H7 (cell line): ENCODE results near the gene CTAGE1. TPM values are rescaled to one million over a fixed set of nuclear protein-coding genes. Genes with fewer than 3 reads are reported as not detected.
"Not testable (repeated sequence)": the region's sequence is repeated elsewhere in the genome, so short reads cannot be mapped to it uniquely, and the experiment has no call there.

Experiments used
- DNase-seq: peaks from one replicate; pipeline ENCODE4 v3.0.0; 2012
- H3K27me3 ChIP-seq: 2 replicates; pipeline ENCODE4 v1.6.0; 2011; ENCODE audit warnings: mild to moderate bottlenecking, low read length; ENCODE audit not compliant: control insufficient read depth, insufficient read depth
- H3K36me3 ChIP-seq: replicated peaks from 2 replicates; pipeline ENCODE4 v1.5.1; 2011; ENCODE audit warnings: low read length; ENCODE audit not compliant: control insufficient read depth, insufficient read depth
- H3K4me3 ChIP-seq: 2 replicates; pipeline ENCODE4 v1.5.1; 2011; ENCODE audit warnings: low read depth, mild to moderate bottlenecking, control low read depth, low read length, moderate library complexity; ENCODE audit not compliant: insufficient read depth
- total RNA-seq: library from RNA; depleted of rRNA; stranded (reverse); fragments of >200 nt; shearing (Covaris generic); gene quantifications from 2 replicates; pipeline ENCODE4 v1.2.3, GENCODE V29; 2014

CTAGE1 gene
- total RNA-seq, 1 experiment from 2014 or later, result not detected

DNA sequence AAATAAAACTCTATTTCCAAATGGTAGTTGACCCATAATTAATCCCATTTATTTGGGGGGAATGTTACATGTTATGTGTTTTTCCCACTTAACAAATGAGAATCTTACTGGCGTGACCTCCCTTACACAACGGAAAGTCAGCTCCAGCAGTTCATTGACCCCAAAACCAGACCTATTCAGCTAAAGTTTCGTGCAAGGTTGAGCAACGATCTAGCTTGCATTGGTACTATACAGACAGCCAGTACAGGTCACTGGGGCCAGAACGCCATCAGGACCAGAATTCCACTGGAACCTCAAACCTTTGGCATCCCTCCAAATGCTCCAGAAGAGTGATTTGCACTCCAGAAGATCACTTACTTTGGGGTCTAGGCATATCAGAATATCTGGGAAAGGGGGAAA, 6.8 kb upstream of the CTAGE1 start:
- H3K36me3 ChIP-seq, result no peaks in the 10 kb centered on the region
- DNase-seq, result no peak
- no peak overlapping the region for H3K4me3 ChIP-seq
- no peaks in the 10 kb centered on the region for H3K27me3 ChIP-seq

DNA sequence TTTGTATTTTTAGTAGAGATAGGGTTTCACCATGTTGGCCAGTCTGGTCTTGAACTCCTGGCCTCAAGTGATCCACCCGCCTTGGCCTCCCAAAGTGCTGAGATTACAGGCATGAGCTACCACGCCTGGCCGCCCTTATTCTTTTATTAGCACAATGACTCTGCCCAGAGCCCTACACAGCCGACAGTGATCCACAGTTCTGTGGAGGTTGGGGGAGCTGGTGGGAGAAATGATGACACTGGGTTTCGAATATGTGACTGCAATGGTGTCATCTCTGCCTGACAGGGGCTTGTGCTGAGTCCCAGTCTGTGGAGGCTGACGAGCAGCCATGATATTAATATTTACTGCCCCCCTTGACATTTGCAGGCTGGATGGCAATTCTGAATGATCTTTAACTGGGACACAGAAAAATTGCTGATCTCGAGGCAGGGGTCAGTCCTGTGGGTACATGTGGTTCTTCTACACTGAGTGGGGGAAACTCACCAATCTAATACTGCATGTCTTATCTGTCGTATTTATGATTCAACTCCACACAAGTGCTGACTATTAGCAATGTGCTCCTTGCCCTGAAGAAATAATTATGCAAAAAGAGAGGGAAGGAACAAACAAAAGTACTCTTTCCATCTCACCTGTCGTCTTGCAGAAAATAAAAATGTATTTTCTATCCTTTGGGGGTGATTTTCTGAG, 6.3 kb upstream of the CTAGE1 start:
- H3K36me3 ChIP-seq, result no peaks in the 10 kb centered on the region
- no peak for DNase-seq
- H3K4me3 ChIP-seq, result no peak overlapping the region
- H3K27me3 ChIP-seq, result no peaks in the 10 kb centered on the region

DNA sequence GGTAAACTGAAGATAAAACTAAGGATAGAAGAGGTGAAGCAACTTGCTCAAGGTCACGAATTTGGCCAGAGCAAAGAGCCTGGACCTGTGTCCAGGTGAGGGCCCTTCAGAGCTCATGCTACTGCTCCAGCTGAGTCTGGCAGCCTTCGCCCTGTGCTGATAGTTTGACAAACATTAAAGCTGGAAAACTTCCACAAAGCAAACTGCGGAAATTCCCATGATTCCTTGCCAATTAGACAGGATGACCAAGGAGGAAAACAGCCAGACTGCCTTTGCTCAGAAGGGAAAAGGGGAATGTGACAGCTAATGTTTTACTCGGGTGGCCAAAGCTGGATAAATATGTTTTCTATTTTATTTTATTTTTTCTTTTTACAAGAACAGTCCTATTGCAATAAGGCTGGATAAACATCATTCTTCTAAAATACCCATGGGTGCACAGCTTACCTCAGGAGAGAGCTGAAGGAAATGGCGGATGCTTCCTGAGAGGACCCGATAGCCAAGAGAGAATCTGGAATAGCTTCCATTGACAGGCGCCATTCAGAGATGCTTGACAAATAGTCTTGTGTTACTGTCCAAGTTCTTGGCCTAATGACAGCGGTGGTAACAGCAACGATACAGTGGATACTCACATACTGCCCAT, 5.3 kb upstream of the CTAGE1 start:
- no peaks in the 10 kb centered on the region for H3K27me3 ChIP-seq
- H3K4me3 ChIP-seq, result no peak overlapping the region
- no peak for DNase-seq
- H3K36me3 ChIP-seq, result no peaks in the 10 kb centered on the region

DNA sequence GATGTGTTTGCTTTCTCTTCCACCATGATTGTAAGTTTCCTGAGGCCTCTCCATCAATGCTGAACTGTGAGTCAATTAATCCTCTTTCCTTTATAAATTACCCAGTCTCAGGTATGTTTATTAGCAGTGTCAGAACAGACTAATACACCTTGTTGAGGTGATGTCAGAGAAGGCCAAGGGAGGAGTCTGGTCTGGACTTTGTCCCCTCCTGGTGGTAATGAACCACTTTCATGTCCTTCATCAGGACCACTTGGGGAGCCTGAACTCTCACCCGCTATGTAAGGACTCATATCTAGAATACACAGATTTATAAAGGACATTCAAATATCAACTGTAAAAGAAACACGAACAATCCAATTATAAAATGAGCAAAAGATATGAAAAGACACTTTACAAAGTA, 2.9 kb upstream of the CTAGE1 start:
- H3K27me3 ChIP-seq, result no peaks in the 10 kb centered on the region
- no peaks in the 10 kb centered on the region for H3K36me3 ChIP-seq
- H3K4me3 ChIP-seq, result no peak overlapping the region
- no peak for DNase-seq

DNA sequence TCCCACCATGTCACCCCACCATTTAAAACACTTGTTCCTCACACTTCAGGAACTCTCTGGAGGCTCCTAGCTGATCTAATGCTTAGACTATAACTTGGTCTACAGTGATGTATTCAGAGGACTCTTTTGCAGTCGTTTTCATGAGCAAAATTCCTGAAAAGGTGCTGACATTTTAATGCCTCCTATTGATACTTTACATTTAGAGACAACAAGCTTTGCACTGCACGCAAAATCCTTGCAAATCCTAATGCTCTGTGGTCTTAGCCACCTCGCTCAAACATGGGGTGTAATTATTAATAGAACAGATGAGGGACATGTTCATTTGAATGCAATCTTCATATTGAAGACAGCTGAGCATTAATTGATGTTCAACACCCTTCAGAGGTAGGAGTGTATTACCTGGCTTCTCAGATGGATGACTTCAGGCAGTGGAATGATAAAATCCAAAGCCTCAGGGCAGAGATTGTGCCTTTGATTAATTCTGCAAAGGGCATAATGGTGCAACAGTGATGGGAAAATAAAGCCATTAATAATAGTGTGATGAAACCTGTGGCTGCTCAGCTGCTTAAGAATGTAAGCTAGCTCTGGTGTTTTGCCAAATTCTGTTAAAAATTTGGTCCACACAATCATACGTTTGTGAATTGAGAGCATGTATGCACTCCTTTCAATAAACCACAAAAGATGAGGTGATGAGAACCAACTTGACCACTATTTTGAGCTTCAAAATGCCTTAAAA, 5.4 kb downstream of the CTAGE1 start:
- H3K36me3 ChIP-seq, result no peaks in the 10 kb centered on the region

DNA sequence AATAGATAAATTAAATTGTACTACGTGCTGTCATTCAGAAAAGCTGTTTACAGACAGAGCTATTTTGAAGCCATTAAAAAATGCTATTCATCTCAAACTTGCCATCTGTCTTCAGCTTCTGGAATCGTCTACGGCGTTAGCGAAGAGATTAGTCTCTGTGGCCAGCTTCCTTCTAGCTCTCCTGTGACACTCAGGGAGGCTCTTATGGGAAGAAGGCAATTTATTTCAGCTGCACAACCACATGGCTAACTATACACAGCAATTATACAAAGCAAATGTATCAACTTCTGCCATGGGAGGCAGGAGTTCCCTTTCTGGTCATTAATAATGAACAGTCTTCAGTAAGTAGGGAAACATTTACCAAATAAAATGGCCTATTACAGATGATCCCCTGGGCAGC, 6.3 kb downstream of the CTAGE1 start:
- no peaks in the 10 kb centered on the region for H3K36me3 ChIP-seq
- DNase-seq, result no peak
- H3K4me3 ChIP-seq, result no peak overlapping the region
- no peaks in the 10 kb centered on the region for H3K27me3 ChIP-seq

More for the DNA sequence above, 5.4 kb downstream of the CTAGE1 start:
- H3K27me3 ChIP-seq, result no peaks in the 10 kb centered on the region
- H3K4me3 ChIP-seq, result no peak overlapping the region
- DNase-seq, result no peak

DNA sequence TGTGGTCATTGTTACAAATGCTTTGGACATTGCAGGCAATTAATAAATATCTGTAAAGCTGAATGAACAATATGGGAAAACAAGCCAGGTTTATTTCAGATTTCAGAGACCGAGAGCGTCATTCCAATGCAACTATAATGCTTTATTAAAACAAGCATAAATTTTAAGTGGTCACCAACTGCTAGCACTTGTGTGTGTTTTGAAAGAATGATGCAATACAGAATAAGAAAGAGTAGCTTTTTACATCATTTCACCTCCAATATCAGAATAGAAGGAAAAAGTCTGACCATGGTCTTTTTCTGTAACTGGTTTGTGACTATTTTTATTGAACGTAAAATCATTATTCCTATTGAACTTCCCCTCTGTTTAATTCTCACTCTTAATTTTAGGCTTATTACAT, 7.6 kb downstream of the CTAGE1 start:
- no peak overlapping the region for H3K4me3 ChIP-seq
- no peak for DNase-seq
- H3K36me3 ChIP-seq, result no peaks in the 10 kb centered on the region
- H3K27me3 ChIP-seq, result no peaks in the 10 kb centered on the region

DNA sequence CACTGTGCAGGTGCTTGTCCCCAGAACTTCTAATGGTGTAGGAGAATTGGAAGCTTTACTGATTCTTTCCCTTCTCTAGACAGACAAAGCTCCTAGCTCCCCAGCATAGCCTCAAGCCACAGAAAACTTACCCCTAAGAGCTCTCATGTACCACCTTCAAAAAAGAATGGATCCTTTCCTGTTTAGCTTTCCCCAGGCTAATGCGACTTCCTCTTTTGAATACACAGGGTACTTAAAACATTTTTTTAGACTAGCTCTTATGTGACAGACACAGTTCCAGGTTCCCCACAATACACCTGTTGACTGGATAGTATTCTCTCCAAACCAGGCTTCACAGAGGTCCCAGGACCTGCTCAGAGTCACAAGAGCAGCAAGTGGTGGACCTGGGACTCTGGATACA, 8.3 kb downstream of the CTAGE1 start:
- Histone ChIP-seq H3K4me3 (no peak overlapping the region), H3K36me3 (no peaks in the 10 kb centered on the region), H3K27me3 (no peaks in the 10 kb centered on the region)
- DNase-seq, result no peak

DNA sequence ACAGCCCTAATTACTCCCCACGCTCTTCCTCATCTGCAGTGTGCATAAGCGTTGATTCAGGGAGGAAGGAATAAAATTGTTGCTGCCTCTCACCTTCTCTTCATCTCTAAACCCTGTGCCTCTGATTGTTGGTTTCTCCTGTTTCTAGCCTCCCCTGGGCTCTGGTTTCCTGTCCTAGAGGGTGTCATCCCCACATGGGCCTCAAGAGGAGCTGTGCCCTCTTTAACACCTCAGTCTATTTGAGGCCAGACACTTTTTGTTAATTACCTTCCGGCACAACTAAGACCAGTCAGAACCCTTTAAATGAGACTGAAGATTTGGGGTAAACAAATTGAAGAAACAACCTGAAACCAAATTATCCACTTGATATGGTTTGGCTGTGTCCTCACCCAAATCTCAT, 9.7 kb downstream of the CTAGE1 start:
- DNase-seq, result no peak
- Histone ChIP-seq H3K27me3 (no peaks in the 10 kb centered on the region), H3K4me3 (no peak overlapping the region), H3K36me3 (no peaks in the 10 kb centered on the region)

DNA sequence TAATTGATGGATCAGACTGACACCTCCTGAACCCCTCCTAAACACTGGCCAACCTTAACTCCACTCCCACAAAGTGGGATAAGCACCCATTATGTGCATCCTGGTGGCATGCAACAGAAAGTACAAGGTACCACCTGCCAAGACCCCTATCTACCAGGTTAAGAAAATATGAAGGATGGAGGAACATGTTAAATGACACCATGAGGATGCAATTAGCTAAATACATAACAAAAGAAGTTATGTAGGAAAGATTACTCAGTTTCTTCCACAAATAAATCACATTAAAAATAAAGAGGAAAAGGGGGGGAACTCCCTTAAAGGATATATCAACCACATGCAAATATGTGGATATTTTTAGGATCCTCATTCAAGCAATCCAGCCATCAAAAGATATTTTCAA, 12.6 kb downstream of the CTAGE1 start:
- H3K27me3 ChIP-seq, result no peaks in the 10 kb centered on the region
- H3K36me3 ChIP-seq, result no peaks in the 10 kb centered on the region
- no peak for DNase-seq
- no peak overlapping the region for H3K4me3 ChIP-seq

DNA sequence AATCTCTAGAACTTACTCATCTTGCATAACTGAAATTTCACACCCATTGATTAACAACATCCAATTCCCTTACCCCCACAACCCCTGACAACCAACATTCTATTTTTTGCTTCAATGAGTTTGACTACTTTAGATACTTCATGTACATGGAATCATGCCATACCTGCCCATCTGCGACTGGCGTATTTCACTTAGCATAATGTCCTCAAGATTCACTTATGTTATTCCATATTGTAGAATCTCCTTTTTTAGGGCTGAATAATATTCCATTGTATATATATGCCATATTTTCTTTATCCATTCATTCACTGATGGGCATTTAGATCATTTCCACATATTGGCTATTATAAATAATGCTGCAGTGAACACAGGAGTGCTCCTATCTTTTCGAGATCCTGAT, 13.8 kb downstream of the CTAGE1 start:
- Histone ChIP-seq H3K36me3 (no peaks in the 10 kb centered on the region), H3K4me3 (no peak overlapping the region), H3K27me3 (no peaks in the 10 kb centered on the region)
- no peak for DNase-seq

DNA sequence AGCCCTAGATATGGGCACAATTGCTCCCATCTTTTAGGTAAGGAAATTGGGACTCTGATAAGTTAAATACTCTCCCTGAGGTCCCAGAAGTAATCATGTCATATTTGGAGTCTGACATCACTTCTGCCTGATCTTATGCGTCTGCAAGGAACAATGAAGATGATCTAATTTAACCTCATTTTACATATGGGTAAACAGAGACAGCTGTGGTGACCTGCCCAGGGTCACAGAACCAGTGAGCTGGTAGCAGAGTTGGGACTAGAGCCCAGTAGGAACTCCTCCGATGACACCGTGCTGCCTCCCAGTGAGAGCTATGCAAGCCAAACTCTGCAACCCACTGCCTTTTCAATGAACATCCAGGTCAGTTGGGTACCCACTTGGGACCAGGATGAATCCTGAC, 17.8 kb downstream of the CTAGE1 start:
- Histone ChIP-seq H3K27me3 (no peaks in the 10 kb centered on the region), H3K4me3 (no peak overlapping the region), H3K36me3 (no peaks in the 10 kb centered on the region)
- DNase-seq, result no peak

DNA sequence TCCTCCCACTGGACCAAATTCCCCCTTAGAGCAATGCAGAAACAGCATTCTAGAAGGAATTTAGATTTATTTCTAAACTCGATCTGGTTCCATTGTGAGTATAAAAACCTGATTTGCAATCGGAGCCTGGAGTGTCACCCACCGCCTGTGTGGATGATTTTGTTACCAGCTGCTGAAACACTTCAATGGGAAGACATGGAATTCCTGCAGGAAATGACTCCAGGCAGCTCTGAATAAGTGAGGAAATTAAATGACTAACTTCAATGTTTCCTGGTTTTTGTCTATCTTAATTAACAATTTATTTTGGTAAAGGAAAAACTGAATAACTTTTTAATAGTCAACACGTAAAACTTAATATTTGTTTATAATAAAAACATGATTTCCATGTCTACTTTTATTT, 19.3 kb downstream of the CTAGE1 start:
- Histone ChIP-seq H3K4me3 (no peak overlapping the region), H3K36me3 (no peaks in the 10 kb centered on the region), H3K27me3 (no peaks in the 10 kb centered on the region)
- no peak for DNase-seq

DNA sequence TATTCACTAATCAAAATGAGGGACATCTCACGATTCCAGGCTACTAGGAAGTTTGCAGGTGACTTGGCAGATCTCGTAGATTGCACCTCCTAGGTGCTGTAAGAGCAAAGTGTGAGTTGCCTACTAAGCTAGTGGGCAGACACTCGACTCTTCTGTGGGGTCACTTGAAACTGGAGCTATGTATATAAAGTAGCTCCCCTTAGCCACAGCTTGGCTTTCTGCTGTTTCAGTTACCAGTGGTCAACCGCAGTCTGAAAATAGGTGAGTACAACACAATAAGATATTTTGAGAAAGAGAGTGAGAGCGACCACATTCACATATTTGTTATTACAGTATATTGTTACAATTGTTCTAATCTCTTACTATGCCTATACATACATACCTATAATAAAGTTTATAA, 23.3 kb downstream of the CTAGE1 start:
- no peak overlapping the region for H3K4me3 ChIP-seq
- no peaks in the 10 kb centered on the region for H3K36me3 ChIP-seq
- no peaks in the 10 kb centered on the region for H3K27me3 ChIP-seq
- DNase-seq, result no peak

DNA sequence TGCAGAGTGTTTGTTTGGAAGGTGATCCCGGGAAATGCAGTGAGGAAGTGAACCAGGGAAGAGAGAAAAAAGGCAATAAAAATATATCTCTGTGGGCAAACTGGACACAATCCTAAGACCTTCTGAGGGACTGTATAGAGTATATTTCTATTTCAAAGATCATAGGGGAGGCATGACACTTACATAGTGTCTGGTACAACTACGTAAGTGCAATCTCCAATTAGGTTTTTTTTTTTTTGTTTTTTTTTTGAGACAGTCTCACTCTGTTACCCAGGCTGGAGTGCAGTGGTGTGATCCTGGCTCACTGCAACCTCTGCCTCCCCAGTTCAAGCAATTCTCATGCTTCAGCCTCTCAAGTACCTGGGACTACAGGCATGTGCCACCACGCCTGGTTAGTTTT, 24.6 kb downstream of the CTAGE1 start:
- not testable (repeated sequence) for DNase-seq, H3K27me3 ChIP-seq, H3K36me3 ChIP-seq, H3K4me3 ChIP-seq
